ENCODE results near the gene BYSL. TPM values are rescaled to one million over a fixed set of nuclear protein-coding genes. Genes with fewer than 3 reads are reported as not detected.

The BYSL gene
- total RNA-seq, 1 experiment from 2014 or later: 89.7 TPM

- intact Hi-C loops (cut with micrococcal nuclease; ENCODE audit: unreplicated experiment): loop anchor here (1.0 to 2.0 kb wide), 2 partner anchors 134 to 295 kb away; partner anchors contain the start of genes MRPS10 and TOMM6
- no peak for DNase-seq (ENCODE audit: low spot score)
- peaks cover 9% of the 10 kb centered on the region for H3K4me1 ChIP-seq (ENCODE audit: insufficient read depth, low read length, poor library complexity, severe bottlenecking)
- peak overlapping the region; percentile 66 for H3K4me3 ChIP-seq (ENCODE audit: low read depth, low read length, poor library complexity, severe bottlenecking)
- no peaks in the 10 kb centered on the region for H3K27me3 ChIP-seq (replicated peaks; ENCODE audit: insufficient read depth, low read depth, low read length, poor library complexity)
- no peaks in the 10 kb centered on the region for H3K9me3 ChIP-seq (ENCODE audit: low read depth, low read length, poor library complexity, severe bottlenecking)
- peak overlapping the region; percentile 99 for H3K27ac ChIP-seq (ENCODE audit: low read depth, low read length, poor library complexity, severe bottlenecking)
- POLR2A ChIA-PET (ENCODE audit: low non-redundant PET): interaction anchor here (0.6 kb wide), 1 partner anchor 1443 kb away, joined by 3 read pairs; no protein-coding TSS in a partner anchor
- no peak for TF ChIP-seq EZH2 (IDR thresholded peaks at IDR 0.05; ENCODE audit: borderline replicate concordance, low read depth, low read length, poor library complexity, severe bottlenecking)
- TF ChIP-seq CTCF (conservative IDR thresholded peaks at IDR 0.05; ENCODE audit: low read depth, low read length): no peak
- no TSS peak for BruUV-seq (replicated peaks)
- peaks cover 22% of the 10 kb centered on the region for H3K36me3 ChIP-seq (ENCODE audit: insufficient read depth, low read length, poor library complexity, severe bottlenecking)
- CTCF ChIA-PET: interaction anchor here (0.5 to 1.3 kb wide), 9 partner anchors 9 to 208 kb away, joined by 3 to 16 read pairs (median 5); partner anchors contain the start of genes TAF8 and TOMM6
These were observed 356 bp downstream of the BYSL start for GRCh38 chr6:41921712-41921998.

DNA sequence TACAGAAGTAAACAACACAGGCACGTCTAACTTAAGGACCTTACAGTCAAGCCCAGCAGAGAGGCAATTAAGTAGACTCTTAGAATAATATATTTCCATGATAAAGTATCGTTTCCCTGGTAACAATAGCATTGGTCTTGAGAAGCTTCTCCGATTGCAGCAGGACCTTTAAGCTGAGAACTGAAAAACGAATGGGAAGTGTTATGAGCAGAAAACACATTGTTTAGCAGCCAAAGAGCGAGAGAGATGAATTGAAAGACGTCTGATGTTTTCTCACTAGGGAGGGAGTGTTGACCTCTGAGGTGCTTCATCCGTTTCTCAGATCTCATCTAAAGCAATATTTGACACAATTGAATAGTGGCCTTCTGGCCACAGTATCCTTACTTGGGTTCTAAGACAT, 855 bp downstream of the BYSL start:
- no peaks in the 10 kb centered on the region for H3K27me3 ChIP-seq (replicated peaks; ENCODE audit: insufficient read depth, low read depth, low read length, poor library complexity)
- peaks cover 26% of the 10 kb centered on the region for H3K36me3 ChIP-seq (ENCODE audit: insufficient read depth, low read length, poor library complexity, severe bottlenecking)
- no peak for DNase-seq (ENCODE audit: low spot score)
- H3K9me3 ChIP-seq (ENCODE audit: low read depth, low read length, poor library complexity, severe bottlenecking): no peaks in the 10 kb centered on the region
- ChIA-PET POLR2A (ENCODE audit: low non-redundant PET) (no interaction called here), CTCF (no interaction called here)
- intact Hi-C loops (cut with micrococcal nuclease; ENCODE audit: unreplicated experiment): no loop called here
- peaks cover 9% of the 10 kb centered on the region for H3K4me1 ChIP-seq (ENCODE audit: insufficient read depth, low read length, poor library complexity, severe bottlenecking)
- no TSS peak for BruUV-seq (replicated peaks)
- H3K4me3 ChIP-seq (ENCODE audit: low read depth, low read length, poor library complexity, severe bottlenecking): peak overlapping the region; percentile 66
- H3K27ac ChIP-seq (ENCODE audit: low read depth, low read length, poor library complexity, severe bottlenecking): peak overlapping the region; percentile 99
- TF ChIP-seq CTCF (conservative IDR thresholded peaks at IDR 0.05; ENCODE audit: low read depth, low read length) (no peak), EZH2 (IDR thresholded peaks at IDR 0.05; ENCODE audit: borderline replicate concordance, low read depth, low read length, poor library complexity, severe bottlenecking) (no peak)

- POLR2A ChIA-PET (ENCODE audit: low non-redundant PET): no interaction called here
- Histone ChIP-seq H3K9me3 (ENCODE audit: low read depth, low read length, poor library complexity, severe bottlenecking) (no peaks in the 10 kb centered on the region), H3K4me1 (ENCODE audit: insufficient read depth, low read length, poor library complexity, severe bottlenecking) (peaks cover 9% of the 10 kb centered on the region), H3K27ac (ENCODE audit: low read depth, low read length, poor library complexity, severe bottlenecking) (no peak overlapping the region), H3K36me3 (ENCODE audit: insufficient read depth, low read length, poor library complexity, severe bottlenecking) (peaks cover 76% of the 10 kb centered on the region), H3K4me3 (ENCODE audit: low read depth, low read length, poor library complexity, severe bottlenecking) (no peak overlapping the region), H3K27me3 (replicated peaks; ENCODE audit: insufficient read depth, low read depth, low read length, poor library complexity) (no peaks in the 10 kb centered on the region)
- DNase-seq (ENCODE audit: low spot score): no peak
- no TSS peak for BruUV-seq (replicated peaks)
- CTCF ChIA-PET: no interaction called here
- no peak for TF ChIP-seq EZH2 (IDR thresholded peaks at IDR 0.05; ENCODE audit: borderline replicate concordance, low read depth, low read length, poor library complexity, severe bottlenecking)
- TF ChIP-seq CTCF (conservative IDR thresholded peaks at IDR 0.05; ENCODE audit: low read depth, low read length): no peak
- intact Hi-C loops (cut with micrococcal nuclease; ENCODE audit: unreplicated experiment): no loop called here
These were observed 6.0 kb downstream of the BYSL start for GRCh38 chr6:41927253-41927652.

All from A673 (cell line).